GM12891 (cell line): ENCODE results near the gene COLEC12.
"Not testable (repeated sequence)": the region's sequence is repeated elsewhere in the genome, so short reads cannot be mapped to it uniquely, and the experiment has no call there.

Experiments
- DNase-seq: peaks from one replicate; pipeline ENCODE4 v3.0.0; 2011; ENCODE audit warnings: low spot score; ENCODE audit not compliant: insufficient read length
- FAIRE-seq: peaks from 2 replicates; lab custom pipeline; 2011; peaks lifted over from hg19 to GRCh38; lab: Jason Lieb, UNC
- PAX5 ChIP-seq: IDR thresholded peaks from 2 replicates; pipeline ENCODE4 v1.6.1; 2011; ENCODE audit warnings: low read length, moderate library complexity, mild to moderate bottlenecking; ENCODE audit not compliant: insufficient read depth, severe bottlenecking
- POLR2A ChIP-seq: IDR thresholded peaks from 2 replicates; pipeline ENCODE4 v1.6.1; 2011; ENCODE audit warnings: low read depth, low read length, control low read depth
- POLR2AphosphoS5 ChIP-seq: IDR thresholded peaks from 2 replicates; pipeline ENCODE4 v1.6.1; 2011; ENCODE audit warnings: low read depth, low read length, control low read depth
- POU2F2 ChIP-seq: IDR thresholded peaks from 2 replicates; pipeline ENCODE4 v1.6.1; 2011; ENCODE audit warnings: low read depth, mild to moderate bottlenecking, control low read depth, low read length, moderate library complexity
- SPI1 ChIP-seq: IDR thresholded peaks from 2 replicates; pipeline ENCODE4 v1.6.1; 2011; ENCODE audit warnings: low read depth, low read length, control low read depth
- TAF1 ChIP-seq: IDR thresholded peaks from 2 replicates; pipeline ENCODE4 v1.6.1; 2011; ENCODE audit warnings: low read depth, low read length, control low read depth

COLEC12 gene

DNA sequence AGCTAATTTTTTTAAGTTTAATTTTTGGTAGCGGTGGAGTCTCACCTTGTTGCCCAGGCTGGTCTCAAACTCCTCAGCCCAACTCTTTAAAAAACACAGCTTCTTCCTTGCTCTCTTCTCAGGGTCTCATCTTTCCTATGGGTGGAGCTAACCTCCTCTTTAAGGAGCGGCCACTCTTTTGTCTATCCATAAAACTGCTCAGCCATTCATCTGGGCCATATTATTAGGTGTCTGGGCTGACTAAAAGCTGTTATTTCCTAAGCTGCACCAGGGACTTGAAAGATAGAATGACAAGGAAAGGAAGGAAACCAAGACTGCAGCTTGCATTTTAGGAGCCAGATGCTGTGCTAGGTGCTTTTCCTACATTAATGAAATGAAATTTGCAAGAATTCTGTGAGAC is 196.9 kb downstream of the COLEC12 start:
- TF ChIP-seq TAF1, result no peak
- TF ChIP-seq POLR2A, result no peak
- TF ChIP-seq SPI1, result no peak
- no peak for FAIRE-seq

DNA sequence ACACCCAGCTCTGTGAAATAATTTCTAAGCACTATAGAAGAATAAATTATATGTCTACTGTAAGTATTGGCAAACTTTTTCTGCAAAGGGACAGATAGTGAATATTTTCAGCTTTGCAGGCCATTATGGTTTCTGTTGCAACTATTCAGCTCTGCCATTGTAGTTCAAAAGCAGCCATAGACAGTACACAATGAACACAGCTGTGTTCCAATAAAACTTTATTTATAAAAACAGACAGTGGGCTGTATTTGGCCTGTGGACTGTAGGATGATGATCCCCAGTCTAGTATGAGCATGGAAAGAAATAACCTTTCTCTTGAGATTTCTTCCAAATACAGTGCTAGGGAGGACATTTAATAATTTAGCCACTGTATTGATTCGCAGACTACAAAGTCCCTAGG is 197.5 kb downstream of the COLEC12 start:
- no peak for FAIRE-seq
- TF ChIP-seq SPI1, result no peak
- no peak for TF ChIP-seq TAF1
- no peak for TF ChIP-seq POLR2AphosphoS5
- no peak for TF ChIP-seq POLR2A
- no peak for TF ChIP-seq POU2F2
- no peak for TF ChIP-seq PAX5
- no peak for DNase-seq

More for the DNA sequence above, 196.9 kb downstream of the COLEC12 start:
- no peak for DNase-seq

DNA sequence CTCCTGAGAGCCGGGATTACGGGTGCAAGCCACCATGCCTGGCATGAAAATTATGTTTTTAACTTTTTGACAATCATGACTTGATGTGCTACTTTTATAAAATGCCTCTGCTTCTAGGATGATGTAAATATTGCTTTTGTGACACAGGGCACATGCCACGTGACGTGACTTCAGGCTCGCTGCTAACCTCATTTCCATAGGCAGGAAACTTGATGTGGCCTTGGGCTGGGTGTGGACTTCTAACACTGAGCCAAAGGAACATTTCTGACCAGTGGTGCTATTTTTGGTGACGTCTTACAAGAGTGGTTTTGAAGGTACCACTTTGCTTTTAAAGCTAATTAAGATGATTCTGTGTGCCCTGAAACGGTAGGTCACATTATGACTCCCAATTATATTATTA is 198.4 kb downstream of the COLEC12 start:
- FAIRE-seq, result no peak
- no peak for DNase-seq
- no peak for TF ChIP-seq POLR2A
- no peak for TF ChIP-seq POU2F2
- TF ChIP-seq POLR2AphosphoS5, result no peak
- no peak for TF ChIP-seq SPI1

DNA sequence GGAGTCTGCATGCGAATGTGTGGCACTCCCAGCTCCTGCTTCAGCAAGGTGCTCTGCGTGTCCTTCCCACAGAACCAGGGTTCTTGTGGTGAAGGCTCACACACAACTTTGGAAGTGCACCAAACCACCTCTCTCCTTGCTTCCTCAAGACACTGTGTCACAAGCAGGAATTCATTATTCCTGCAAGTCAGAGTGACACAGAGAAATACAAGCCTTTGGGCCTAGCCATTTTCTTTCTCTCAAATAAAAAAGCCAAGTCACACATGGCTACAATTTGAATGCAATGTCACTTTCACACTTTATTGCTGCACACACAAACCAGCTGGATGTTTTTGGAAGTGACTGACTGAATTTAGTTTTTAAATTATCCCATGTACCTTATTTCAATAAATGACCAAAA is 202.6 kb downstream of the COLEC12 start:
- DNase-seq (no peak), FAIRE-seq (no peak)
- TF ChIP-seq PAX5 (no peak), SPI1 (no peak), POLR2A (no peak)

DNA sequence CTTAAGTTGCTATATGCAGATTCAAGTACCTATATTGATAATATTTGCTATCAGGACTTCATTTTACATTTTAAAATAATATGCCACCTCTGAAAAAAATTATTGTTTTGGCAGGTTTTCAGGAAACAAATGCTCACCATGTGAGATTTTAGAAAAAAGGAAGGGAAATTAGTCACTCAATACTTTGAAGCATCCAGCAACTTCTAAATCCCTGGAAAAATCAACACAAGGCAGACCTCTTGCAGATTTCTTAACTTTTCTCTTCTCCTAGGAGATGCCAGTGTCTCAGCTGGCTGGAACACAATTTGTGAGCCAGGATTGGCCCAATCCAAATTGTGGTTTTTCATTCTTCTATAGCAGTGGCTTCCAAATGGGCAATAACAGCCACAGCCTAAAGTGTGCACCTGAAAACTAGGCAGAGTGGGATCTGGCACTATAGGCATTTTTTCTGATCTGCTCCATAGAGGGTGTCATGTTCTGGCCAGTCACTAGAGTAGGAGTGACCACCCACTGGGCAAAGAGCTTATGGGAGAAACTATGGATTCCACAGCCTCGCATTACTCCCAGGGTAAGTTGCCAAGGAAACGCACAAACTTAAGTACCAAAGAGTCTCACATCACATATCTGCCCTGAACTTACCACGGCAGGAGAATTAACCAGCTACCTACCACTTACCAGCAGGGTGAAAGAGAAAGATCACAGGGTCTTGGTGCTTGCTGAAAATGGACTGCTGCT is 204.6 kb downstream of the COLEC12 start:
- DNase-seq, result no peak
- TF ChIP-seq PAX5 (no peak), POLR2AphosphoS5 (no peak), POU2F2 (no peak), SPI1 (no peak), TAF1 (no peak)
- FAIRE-seq, result no peak

DNA sequence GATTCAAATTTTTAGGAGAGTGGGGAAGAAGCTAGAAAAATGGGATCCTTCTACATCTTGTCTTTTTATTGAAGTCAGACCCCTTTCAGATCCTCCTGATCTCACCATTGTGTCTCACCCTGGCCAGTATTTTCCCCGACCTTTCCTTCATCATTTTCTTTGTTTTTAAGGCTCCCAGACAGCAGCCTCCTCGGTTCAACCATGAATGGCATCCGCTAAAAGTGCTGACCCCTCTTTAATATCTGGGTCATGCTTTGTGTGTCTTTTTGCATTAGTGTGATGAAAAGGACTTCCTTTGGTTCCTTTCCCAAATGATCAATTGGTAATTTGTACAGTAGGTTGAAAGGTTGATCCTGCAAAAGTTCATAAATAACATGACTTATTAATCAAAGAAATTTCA is 205.9 kb downstream of the COLEC12 start:
- no peak for TF ChIP-seq POLR2A
- TF ChIP-seq POU2F2, result no peak
- no peak for TF ChIP-seq PAX5
- no peak for TF ChIP-seq TAF1
- no peak for TF ChIP-seq SPI1
- TF ChIP-seq POLR2AphosphoS5, result no peak
- no peak for FAIRE-seq
- DNase-seq, result no peak

DNA sequence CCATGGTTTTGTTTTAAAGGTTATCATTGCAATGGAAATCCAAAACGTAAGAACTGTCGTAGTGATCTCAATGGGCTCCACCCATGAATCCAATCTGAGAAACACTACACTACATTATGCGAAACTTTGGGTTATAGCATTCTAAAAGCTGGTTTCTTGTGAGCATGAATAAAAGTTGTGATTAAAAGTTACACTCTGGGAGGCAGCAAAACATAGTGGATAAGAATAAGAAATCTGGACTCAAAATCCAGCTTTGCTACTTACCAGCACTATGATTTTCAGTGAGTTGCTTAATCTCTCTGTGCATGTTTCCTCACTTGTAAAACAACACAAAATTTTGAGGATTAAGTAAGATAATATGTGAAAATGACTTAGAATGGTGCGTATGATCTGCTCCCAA is 207.0 kb downstream of the COLEC12 start:
- no peak for DNase-seq

DNA sequence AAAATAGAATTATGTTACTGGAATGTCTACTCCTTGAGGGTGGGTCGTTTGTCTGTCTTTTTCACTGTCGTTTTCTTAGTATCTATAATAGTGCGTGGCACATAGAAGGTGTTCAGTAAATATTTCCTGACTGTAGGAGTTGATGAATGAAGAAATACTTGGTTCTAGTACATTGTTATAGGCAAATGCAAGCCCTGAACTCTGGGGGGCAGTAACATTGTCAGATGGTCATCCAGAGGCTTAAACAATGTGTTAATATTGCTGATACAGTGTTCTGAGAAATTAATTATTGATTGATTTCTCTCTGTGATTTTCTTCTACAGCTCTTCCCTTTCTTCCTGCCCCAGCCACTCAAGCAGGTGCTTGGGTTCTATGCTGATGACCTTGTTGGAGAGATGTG is 208.2 kb downstream of the COLEC12 start:
- TF ChIP-seq TAF1 (no peak), SPI1 (no peak), POU2F2 (no peak), POLR2AphosphoS5 (no peak), PAX5 (no peak), POLR2A (no peak)
- no peak for FAIRE-seq

More for the DNA sequence above, 207.0 kb downstream of the COLEC12 start:
- TF ChIP-seq SPI1 (no peak), PAX5 (no peak), POU2F2 (no peak), POLR2A (no peak), TAF1 (no peak), POLR2AphosphoS5 (no peak)
- FAIRE-seq, result no peak

DNA sequence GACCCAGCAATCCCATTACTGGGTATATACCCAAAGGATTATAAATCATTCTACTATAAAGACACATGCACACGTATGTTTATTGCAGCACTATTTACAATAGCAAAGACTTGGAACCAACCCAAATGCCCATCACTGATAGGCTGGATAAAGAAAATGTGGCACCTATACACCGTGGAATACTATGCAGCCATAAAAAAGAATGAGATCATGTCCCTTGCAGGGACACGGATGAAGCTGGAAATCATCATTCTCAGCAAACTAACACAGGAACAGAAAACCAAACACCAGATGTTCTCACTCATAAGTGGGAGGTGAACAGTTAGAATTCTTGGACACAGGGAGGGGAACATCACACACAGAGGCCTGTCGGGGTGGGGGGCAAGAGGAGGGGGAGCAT is 210.5 kb downstream of the COLEC12 start:
- FAIRE-seq, DNase-seq: not testable (repeated sequence)

More for the DNA sequence above, 208.2 kb downstream of the COLEC12 start:
- DNase-seq, result no peak

DNA sequence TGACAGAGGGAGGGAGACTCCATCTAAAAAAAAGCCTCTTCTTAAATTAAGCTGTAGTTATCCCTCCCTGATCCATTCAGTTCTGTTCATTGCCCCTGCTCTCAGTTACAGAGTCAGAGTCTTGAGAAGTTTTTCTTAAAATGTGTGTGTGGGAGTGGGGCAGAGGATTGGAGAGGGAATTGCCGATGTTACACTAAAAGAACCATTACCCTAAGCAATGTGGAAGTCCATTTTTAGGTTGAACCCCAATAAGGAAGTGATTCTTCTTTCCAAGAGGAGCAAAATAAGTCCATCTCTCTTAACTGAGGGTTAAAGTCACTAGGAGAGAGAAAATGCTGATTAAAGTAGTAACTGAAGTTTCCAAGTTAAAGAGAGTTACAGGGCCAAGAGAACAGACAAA is 211.5 kb downstream of the COLEC12 start:
- FAIRE-seq (no peak), DNase-seq (no peak)
- TF ChIP-seq POLR2A (no peak), SPI1 (no peak), PAX5 (no peak), TAF1 (no peak), POLR2AphosphoS5 (no peak), POU2F2 (no peak)
